ENCODE measurements around the gene LIN37.

The LIN37 gene, protein sequence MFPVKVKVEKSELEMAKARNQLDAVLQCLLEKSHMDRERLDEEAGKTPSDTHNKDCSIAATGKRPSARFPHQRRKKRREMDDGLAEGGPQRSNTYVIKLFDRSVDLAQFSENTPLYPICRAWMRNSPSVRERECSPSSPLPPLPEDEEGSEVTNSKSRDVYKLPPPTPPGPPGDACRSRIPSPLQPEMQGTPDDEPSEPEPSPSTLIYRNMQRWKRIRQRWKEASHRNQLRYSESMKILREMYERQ

DNA sequence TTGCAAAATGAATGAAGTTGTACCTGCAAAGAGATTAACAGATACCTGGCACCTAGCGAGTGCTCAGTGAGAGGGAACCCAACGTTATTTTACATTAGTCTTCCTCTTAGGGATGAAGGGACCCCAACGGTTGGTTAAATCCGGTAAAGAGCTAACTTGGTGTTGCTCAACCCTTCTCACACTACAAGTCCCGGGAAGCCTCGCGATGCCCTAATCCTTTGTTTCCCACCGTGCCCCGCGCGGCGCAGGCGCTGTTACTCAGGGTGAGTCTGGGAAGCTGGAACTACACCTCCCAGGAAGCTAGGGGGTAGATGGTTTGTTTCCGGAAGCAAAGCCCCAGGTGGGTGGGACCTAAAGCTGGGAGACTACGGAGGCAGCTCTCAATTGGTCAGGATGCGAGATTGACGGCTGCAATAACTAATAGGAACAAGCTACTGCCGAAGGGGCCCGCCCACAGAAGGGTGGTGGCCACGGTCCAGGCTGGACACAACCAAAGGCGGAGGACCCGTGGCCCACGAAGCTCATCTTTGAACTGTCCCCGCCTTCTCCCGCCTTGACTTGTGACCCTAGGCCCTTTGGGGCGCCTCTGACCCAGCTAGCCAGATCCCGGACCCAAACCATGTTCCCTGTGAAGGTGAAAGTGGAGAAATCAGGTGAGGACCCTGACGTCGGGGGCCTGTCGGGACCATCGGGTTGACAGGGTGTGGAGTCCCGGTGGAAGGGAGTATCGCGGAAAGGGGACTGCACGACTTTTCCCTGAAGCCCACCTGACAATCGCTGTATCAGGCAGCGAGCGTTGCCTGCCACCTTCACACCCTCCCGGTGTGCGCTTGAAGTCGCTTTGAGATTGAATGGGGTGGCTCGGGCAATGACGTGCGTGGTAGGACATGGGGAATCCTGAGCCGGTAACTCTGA is at the start of gene LIN37:
Gene LIN37 (plus strand): TSS at position 471 of the 915 bp plus-strand sequence. CDS start 149 bp downstream, at position 620.
- DNase-seq = peak; percentile 100

DNA sequence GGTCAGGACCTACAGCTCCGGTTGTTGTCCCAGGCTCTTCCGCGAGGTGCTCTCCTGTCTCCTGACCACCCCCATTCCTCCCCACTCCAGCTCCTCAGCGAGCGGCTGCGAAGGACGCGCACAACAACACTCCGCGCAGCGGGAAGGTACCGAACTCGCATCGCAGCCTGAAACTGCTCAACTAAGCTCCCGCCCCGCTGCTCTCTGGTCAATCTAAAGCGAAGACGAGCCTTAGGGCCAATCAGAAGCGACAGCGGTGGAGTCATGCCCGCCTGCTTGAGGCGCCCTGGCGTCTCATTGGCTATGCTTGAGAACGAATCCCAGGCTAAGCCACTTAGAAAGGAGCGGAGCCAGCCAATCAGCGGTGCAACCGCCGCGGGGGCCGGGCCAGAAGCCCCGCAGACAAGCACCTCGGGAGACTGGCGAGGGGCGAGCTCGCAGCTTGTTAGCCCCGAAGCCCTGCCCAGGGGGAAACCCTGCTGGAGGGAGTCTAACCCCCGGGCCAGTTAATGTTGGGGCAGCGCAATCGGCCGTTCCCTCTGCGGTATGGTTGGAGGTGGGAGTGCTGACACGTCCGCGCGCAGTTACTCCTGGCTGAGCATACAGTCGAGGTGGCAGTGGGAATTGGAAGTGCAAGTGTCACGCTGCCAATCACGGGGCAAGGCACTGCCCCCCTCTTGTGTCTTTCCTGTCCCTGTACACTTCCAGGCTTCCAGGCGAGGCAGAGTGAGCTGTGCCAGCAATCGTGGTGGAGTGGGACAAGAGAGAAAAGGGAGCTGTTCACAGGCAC is 46.0 kb upstream of the LIN37 start:
- DNase-seq = peak; percentile 97

DNA sequence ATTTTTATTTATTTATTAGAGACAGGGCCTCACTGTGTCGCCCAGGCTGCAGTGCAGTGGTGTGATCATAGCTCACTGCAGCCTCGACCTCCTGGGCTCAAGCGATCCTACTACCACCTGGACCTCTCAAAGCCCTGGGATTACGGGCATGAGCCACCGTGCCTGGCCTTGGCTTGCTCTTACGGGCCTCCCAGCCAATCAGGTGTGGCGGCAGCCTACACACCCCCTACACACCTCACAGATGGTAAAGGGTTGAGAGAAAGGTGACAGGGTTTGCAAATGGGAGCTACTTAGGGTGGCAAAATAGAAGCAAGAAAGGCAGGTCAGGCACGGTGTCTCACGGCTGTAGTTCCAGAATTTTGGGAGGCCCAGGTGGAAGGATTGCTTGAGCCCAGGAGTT is 45.0 kb upstream of the LIN37 start:
- no peak for DNase-seq

DNA sequence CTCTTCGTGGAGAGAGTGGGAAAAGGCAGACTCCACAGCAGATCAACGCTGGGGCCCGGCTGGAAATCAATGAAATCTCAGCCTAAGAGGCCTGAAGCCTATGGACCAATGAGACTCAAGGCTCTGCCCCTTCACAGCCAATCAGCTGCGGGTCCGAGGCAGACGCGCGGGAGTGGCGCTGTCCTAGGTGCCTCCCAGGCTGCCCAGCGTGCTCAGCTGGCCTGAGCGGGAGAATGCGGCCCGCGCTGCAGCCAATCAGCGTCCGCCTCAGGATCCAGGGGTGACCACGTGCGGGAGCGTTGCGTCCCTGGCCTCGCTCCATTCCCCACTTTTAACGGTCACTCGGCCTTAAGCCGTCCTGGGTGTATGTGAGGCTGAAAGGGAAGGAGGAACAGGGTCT is 44.2 kb upstream of the LIN37 start, which contains the start of gene ZBTB32:
Gene ZBTB32 (plus strand): TSS at position 341 of the 400 bp plus-strand sequence. CDS start 10,069 bp downstream, outside the sequence.
- DNase-seq = no peak

DNA sequence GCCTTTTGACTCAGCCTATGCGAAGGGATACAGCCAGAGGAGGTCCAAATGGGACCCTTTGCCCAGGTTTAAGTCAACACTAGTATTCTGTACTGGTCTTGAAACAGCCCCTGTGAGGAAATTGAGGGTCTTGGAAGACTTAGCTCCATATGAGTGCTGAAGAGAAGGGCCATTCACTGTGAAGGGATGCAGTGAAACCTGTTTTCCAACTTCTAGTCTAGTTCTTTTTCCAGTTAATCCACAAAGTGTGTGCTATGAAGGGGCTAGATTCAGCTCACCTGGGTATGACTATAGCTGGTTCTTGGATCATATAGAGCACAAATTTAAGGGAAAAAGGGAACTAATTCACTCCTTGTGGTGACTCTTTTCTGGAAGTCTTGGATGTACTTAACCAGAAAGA is 40.0 kb upstream of the LIN37 start:
- DNase-seq = no peak

DNA sequence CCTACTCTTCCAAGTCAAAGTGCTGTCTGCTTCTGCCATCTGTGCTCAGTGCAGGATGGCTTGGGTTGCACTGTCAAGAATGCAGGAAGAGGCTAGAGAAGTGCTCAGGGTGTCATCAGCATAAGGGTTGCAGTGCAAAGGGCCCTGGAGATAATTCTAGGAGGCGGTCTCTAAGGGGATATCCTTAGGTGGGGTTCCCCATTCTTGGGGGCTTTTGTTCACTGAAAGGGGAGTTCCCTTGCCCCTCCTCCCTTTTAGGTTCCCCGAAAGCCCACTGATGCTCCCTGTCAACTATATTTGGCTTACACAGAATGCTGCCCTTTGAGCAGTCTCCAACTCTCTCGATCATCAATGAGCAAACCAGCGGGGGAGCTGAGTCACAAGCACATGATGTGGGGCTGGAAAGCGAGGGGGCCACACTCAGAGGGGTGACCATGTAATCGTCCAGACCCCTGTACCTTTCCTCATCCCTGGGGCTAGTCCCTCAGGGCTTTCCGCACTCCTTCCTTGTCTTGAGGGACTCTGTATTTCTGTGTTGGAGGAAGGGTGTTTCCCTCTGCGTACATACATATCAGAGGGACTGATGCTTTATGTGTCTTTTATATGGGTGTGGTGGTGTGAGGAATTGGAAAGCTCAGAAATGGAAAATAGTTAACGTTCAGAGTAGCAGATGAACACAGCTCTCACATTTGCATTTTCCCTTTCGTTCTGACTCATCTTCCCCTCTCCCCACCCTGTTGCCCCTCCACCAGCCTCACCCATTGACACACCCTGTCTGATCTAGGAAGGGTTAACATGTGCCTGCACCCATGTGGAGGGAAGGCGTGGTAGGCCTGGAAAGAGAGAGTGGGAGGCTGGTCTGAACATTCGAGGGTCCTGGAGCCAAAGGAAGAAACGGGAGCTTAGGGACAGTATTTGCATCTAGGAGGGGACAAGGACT is 37.3 kb upstream of the LIN37 start:
- DNase-seq = peak; percentile 40

DNA sequence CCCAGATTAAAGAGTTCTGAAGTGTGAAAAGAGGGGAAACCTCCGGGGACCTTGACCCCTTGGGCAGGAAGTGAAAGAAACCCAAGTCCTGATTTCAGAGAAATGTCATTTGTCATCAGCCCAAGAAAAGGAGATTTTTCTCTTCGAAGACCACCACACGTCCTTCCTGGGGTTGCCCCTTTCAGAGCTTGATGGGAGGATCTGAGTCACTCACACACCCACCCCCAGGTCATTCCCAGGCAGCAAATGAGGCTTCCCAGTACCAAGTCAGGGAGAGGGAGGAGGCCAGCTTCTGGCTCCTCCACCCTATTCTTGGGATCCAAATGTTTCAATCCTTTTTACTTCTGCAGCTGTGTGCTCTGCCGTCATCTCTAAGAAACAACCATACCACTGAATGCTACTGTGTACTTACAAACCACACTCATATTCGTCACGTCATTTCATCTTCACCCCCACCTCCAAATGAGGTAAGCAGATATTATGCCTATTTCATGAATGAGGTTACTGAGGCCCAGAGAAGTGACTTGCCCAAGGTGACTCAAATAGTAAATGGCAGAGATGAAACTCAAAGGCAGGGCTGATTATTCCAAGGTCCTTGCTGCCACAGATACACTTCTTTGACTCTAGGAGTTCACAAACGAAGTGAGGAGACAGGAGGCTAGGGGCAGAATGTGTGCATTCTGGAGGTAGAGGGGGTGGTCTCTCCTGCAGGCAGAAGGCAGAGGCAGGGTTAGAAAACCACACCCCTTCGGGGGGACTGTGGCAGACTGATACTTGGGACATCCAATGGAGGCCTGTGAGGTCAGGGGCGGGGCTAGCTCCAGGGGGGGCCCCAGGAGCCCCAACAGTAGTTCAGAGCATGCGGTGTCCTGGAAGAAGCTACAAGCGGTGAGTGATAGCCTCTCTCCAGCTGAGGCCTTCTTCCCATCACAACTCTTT is 35.5 kb upstream of the LIN37 start:
- DNase-seq = peak; percentile 52

DNA sequence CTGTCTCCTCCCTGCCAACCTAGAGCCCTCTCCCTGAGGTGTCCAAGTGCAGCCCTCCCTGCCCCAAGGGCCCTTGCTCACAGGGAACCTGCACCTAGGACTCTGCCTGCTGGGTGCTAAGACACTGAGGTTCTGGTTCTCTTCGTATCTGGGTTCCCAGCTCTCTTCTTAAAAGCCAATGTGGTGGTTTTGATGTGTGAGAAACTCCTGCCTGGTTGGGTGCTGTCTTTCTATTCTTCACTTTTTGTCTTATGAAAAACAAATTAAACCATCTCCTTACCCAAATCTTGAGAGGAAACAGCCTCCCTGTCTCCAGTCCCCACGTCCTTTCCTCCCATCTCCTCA is 34.9 kb upstream of the LIN37 start:
- no peak for DNase-seq

DNA sequence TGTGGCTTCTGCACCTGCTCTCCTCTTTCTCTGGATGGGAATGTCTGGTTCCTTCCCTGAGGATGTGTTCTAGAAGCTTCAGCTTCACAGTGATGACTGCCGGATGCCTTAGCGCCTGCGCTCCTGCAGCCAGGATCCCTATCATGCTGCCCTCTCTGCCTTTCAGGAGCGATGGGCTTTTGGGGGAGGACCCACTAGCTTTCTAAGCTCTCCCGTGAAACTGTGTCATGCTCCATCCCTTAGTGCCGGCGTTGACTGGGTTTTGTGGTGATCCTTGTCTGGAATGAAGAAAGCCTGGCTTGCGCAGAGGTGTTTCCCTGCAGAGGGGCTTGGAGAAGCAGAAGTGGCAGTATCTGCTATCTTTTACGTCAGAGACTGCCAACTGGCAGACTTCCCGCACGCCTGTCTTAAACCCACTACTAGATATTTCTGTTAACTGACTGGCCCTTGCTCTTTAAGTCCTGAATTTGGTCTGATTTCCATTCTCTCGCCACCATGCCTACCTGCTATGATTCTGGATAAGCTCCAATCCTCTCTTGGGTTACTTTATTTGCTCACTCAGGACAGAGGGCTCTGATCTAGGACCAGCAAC is 34.4 kb upstream of the LIN37 start:
- DNase-seq = no peak

DNA sequence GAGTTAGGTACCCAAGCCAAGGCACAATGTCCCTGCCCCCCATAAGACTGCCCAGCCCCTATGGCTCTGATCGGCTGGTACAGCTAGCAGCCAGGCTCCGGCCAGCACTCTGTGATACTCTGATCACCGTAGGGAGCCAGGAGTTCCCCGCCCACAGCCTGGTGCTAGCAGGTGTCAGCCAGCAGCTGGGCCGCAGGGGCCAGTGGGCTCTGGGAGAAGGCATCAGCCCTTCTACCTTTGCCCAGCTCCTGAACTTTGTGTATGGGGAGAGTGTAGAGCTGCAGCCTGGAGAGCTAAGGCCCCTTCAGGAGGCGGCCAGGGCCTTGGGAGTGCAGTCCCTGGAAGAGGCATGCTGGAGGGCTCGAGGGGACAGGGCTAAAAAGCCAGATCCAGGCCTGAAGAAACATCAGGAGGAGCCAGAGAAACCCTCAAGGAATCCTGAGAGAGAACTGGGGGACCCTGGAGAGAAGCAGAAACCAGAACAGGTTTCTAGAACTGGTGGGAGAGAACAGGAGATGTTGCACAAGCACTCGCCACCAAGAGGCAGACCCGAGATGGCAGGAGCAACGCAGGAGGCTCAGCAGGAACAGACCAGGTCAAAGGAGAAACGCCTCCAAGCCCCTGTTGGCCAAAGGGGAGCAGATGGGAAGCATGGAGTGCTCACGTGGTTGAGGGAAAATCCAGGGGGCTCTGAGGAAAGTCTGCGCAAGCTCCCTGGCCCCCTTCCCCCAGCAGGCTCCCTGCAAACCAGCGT is 33.6 kb upstream of the LIN37 start:
- DNase-seq = no peak

DNA sequence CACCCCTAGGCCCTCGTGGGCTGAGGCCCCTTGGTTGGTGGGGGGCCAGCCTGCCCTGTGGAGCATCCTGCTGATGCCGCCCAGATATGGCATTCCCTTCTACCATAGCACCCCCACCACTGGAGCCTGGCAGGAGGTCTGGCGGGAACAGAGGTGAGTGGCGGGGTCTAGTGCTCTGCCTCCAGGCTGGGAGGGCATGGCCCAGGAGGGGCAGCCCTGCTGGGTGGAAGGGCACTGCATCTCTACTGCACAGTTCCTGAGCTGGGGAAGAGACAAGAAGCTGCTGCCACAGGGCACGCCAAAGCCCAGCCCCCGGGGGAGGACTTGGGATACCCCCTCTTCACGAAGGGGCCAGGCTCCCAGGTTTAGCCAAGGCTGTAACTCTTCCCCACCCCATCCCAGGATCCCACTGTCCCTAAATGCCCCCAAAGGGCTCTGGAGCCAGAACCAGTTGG is 33.0 kb upstream of the LIN37 start:
- DNase-seq = no peak

DNA sequence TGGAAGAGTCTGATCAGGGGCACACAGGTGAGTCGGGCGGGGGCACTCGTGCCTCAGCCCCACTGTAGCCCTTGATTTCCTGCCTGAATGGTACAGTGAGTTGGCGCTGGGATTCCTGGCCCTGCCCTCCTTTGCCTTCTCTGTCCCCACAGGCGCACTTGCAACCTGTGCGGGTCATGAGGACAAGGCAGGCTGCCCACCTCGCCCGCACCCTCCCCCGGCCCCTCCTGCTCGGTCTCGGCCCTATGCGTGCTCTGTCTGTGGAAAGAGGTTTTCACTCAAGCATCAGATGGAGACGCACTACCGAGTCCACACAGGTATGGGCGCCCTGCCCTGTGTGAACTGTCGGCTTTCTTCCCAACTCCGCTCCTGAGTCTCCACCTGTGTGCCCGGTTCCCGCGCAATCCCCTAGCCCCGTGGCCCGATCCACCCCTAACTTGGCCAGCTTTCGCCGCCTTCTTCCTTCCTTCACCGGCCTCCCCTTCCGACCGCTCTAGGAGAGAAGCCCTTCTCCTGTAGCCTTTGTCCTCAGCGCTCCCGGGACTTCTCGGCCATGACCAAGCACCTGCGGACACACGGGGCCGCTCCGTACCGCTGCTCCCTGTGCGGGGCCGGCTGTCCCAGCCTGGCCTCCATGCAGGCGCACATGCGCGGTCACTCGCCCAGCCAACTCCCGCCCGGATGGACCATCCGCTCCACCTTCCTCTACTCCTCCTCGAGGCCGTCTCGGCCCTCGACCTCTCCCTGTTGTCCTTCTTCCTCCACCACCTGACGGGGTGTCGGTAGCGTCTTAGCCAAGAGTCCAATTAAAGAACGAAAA is 32.2 kb upstream of the LIN37 start:
- peak; percentile 16 for DNase-seq

DNA sequence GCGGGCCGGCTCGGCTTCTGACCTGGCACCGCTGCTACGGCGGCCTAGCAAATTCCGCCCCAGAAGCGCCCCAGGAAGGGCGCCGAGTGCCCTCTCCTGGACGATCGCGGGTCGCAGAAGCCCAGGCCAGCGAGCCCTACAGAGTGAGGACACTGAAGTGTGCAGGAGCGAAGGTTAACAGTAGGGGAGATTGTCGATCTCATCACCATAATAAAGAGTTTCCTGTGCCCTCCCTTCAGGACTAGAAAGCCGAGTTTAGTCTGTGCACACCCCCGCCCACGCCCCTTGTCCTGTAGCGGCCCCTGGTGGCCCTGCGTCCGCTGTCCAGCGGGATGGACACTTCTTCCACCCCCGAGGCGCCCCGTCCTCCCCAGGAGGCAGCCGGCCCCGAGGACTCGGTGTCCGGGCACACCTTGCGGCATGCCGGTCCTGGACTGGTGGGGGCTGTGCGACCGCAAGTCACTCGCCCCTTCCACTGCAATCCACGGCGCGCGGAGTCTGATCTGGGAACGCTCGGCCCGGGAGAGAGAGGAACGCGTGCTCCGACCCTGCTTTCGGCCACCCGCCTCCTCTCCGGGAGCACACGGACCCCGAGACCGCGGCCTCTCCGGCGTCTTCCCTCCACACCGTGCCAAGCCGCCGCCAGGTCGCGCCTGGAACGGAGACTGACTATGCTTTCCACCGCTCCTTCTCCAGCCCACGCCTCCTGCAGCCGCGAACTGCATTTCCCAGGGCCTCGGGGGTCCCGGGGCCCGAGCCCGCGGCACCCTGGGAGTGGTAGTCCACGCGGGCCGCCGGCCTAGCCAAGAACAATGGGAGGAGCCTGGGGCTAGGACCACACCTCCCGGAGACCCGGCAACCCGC is 31.3 kb upstream of the LIN37 start:
- peak; percentile 98 for DNase-seq

DNA sequence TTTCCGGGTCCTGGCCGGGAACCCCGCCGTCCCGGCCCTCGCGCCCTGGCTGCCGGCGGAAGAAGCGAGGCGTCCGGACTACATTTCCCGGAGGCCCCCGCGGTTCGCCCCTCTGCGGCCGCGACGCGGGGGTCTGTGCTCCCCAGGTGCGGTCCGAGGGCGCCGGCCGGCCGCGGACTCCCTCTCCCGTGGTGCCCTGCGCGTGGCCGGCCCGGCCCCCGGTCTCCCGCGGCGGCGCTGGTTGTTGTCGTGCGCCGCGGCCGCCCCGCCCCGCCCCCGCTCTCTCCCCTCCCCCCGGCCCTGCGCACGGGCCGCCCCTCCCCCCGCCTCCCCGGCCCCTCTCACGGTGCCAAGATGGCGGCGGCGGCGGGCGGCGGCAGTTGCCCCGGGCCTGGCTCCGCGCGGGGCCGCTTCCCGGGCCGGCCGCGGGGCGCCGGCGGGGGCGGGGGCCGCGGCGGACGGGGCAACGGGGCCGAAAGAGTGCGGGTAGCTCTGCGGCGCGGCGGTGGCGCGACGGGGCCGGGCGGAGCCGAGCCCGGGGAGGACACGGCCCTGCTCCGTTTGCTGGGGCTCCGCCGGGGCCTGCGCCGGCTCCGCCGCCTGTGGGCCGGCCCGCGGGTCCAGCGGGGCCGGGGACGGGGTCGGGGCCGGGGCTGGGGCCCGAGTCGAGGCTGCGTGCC is 30.6 kb upstream of the LIN37 start, which contains the start of gene KMT2B:
Gene KMT2B (plus strand): TSS at position 339 of the 680 bp plus-strand sequence. CDS start 16 bp downstream, at position 355.
- no peak for DNase-seq

DNA sequence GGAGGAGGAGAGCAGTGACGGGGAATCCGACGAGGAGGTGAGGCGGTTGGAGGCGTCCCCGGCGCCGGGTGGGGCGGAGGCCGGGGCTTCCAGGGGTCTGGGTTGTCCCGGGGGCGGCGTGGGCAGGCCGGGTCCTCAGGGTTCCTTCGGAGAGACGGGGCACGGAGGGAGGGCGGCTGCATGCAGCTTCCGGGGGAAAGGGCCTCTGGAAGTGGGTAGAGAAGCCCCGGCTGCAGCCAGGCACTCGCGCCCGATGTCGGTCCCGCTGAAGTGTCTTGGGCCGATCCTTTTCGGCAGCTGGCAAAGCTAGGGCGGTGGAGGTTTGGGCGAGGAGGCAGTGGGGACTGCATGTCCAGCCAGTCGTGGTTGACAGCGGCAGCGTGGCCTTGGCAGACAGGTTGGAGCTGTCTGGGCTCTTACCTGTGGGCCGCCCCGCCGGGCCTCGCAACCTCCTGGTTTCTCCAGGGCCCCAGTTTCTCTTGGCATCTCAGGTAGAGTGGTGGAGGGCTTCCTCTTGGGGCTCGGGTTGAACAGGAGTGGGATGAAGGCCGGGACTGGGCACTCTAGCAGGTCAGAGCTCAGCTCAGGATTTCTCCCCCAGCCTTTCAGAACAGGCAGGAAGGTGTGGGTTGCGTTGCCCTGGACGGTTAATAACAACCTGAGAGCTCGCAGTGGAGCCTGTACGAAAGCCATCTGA is 29.9 kb upstream of the LIN37 start:
- DNase-seq = peak; percentile 42
